22Rv1 (cell line): ENCODE data around the gene SCN5A.

ENCODE experiments used
- ZFX ChIP-seq: fragments of 450-650 bp; IDR thresholded peaks from 2 replicates; pipeline ENCODE4 v1.6.1; 2017; ENCODE audit warnings: antibody characterized with exemption, borderline replicate concordance
- TF ChIP-seq, protein P1 (sequence below): fragments of 450-650 bp; IDR thresholded peaks from 2 replicates; pipeline ENCODE4 v1.5.1; 2017; ENCODE audit warnings: mild to moderate bottlenecking

GRCh38 chr3:38636881-38637280, 12.6 kb downstream of the SCN5A start:
- TF ChIP-seq, protein P1, sequence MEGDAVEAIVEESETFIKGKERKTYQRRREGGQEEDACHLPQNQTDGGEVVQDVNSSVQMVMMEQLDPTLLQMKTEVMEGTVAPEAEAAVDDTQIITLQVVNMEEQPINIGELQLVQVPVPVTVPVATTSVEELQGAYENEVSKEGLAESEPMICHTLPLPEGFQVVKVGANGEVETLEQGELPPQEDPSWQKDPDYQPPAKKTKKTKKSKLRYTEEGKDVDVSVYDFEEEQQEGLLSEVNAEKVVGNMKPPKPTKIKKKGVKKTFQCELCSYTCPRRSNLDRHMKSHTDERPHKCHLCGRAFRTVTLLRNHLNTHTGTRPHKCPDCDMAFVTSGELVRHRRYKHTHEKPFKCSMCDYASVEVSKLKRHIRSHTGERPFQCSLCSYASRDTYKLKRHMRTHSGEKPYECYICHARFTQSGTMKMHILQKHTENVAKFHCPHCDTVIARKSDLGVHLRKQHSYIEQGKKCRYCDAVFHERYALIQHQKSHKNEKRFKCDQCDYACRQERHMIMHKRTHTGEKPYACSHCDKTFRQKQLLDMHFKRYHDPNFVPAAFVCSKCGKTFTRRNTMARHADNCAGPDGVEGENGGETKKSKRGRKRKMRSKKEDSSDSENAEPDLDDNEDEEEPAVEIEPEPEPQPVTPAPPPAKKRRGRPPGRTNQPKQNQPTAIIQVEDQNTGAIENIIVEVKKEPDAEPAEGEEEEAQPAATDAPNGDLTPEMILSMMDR = no peak
- no peak for TF ChIP-seq ZFX
